ENCODE results near the gene GGT6.
"Not testable (repeated sequence)": the region's sequence is repeated elsewhere in the genome, so short reads cannot be mapped to it uniquely, and the experiment has no call there.

GGT6 gene

DNA sequence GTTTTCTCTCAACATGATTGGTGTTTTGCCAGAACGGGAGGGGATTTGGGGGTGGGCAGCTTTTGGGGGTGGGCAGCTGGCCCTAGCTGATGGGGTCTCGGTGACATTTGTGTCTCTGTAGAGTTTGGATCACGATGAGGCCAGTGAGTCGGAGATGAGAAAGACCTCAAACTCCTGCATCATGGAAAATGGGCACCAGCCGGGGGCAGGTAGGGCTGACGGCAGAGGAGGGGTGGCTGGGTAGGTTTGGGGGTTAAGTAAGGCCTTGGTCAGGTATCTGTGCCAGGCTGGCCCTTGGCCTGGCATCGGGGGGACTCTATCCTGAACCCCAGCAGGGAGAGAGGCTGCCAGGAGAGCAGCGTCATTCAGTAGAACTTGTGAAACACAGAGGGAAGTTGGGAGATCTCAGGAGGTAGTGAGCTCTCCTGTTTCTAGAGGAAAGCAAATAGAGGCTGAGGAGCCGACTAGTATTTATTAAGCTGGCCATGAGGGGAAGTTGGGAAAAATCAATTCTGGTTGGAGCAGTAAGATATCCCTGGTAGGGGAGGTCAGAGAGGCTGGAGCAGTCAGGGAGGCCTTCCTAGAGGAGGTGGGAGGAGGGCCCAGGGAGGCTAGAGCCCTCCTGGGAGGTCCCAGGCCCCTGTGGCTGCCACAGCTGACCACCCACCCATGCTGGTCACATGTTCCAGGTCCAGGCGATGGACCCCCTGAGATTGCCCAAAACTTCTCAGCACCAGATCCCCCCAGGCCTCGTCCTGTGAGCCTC is 32.0 kb upstream of the GGT6 start:
- DNase-seq (ENCODE audit: insufficient read length, low spot score) (no peak), FAIRE-seq (no peak)

DNA sequence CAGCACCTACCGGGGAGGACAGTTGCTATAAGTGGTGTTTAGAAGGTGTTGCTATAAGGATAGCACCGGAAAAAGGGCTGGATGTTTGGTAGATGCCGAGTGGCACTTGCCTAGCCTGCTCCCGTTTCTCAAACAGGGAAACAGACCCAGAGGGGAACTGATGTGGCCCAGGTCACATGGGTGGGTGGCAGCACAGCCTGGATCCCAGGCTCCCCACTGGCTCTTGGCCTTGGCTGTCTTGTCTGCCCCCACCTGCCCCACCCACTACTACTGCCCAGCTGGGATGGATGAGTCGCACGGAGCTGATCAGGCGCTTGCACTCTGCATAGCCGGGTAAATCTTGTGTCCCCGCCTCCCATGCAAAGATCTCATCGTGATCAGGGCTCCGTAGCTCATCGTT is 31.2 kb upstream of the GGT6 start:
- FAIRE-seq, result no peak
- DNase-seq (ENCODE audit: insufficient read length, low spot score), result no peak

DNA sequence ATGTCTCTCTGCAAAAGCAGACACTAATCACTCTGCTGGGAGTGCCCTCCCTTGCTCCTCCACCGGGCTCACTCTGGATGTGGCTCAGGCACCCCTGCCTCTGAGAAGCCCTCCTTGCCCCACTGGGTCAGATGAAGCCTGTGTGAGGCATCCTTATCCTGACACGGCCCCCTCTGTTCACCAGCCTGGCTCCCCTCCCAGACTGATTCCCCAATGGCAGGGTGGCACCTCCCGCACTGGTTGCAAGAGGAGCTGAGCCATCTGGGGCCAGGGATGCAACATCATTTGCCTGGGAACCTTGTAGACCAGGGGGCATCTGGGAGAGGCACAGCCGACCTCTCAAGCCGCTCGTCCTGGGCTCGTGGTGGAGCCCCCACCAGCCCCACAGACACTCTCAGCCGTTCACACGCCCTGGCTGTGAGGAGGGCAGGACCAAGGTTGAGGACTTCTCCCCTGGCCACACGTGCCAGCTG is 30.6 kb upstream of the GGT6 start:
- FAIRE-seq (no peak), DNase-seq (ENCODE audit: insufficient read length, low spot score) (no peak)

DNA sequence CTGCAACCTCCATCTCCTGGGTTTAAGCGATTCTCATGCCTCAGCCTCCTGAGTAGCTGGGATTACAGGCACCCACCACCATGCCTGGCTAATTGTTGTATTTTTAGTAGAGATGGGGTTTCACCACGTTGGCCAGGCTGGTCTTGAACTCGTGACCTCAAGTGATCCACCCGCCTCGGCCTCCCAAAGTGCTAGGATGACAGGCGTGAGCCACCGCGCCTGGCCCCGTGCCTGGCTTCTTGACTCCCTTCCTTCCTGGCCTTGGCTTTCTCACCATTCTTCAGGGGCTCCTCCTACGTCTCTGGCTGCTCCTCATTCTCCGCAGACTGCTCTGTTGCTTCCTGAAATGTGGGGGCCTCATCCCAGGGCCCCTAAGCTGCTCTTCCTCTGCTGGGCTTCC is 29.7 kb upstream of the GGT6 start:
- DNase-seq (ENCODE audit: insufficient read length, low spot score); FAIRE-seq: not testable (repeated sequence)

DNA sequence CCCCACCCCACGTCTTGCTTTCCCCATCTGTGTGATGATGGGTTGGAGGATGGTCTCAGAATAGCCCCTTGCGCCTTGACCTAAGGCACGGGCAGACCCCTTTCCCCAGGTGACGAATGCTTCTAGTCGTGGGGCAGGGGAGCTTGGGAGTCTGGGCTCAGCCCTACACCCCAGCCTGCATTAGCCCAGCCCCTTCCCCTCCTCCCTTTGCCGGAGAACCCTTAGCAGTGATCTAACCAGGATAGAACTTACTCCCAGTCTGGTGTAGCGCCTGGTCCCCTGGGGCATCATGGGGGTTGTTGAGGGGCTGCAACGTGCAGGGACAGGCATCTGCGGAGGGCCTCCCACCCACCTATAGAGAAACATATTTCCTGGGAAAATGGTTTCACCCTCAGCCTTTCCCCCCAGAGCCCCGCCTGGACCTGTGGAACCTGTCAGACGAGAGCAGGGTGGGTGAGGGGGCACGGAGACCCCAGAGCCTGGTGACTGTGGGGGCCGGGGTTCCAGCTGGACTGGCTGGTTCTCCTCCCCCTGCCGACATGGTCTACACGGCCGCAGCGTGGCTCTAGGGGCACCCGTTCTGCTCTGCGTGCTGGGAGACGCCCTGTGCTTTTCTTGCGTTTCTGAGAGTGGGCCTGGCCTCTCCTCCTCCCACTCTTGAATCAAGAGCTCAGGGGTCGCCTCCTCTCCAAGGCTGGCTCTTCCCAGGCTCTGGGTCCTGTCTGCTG is 28.7 kb upstream of the GGT6 start:
- FAIRE-seq (no peak), DNase-seq (ENCODE audit: insufficient read length, low spot score) (no peak)

DNA sequence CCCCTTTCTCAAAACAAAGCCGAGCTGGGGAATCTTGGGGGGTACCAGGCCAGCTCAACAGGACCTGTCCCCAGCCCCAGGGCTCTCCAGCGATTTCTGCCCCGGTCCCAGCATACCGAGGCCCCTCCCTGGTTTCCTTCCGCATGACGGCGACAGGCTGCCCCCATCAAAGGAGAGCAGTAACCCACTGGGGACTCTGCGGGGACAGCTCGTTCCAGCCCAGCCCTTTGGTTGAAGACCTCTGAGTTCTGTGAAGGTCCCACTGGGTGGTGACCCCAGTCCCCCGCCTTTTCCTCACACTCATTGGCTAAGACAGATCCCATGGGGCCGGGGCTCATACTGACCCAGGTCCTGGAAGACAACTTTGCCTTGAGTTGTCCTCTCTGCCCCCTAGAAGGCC is 28.0 kb upstream of the GGT6 start:
- DNase-seq (ENCODE audit: insufficient read length, low spot score) (no peak), FAIRE-seq (no peak)

DNA sequence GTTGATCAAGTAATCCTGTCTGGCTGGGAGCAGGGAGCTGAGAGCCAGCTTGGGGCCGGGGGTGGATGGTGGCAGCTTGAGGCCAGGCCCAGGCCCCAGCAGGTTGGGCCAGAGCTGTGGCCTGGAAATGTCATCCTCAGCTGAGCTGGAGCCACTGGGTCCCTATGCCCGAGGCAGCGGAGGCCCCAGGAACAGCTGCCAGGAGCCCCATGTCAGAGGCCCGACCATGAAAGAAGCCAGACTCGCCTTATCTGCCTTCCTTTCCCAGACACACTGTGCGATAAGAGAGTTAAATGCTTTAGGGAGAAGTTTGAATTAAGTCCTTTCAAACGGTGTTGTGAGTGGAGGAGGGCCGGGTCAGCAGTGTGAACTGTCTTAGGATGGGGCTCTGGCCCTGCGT is 27.4 kb upstream of the GGT6 start:
- no peak for DNase-seq (ENCODE audit: insufficient read length, low spot score)
- FAIRE-seq, result no peak

DNA sequence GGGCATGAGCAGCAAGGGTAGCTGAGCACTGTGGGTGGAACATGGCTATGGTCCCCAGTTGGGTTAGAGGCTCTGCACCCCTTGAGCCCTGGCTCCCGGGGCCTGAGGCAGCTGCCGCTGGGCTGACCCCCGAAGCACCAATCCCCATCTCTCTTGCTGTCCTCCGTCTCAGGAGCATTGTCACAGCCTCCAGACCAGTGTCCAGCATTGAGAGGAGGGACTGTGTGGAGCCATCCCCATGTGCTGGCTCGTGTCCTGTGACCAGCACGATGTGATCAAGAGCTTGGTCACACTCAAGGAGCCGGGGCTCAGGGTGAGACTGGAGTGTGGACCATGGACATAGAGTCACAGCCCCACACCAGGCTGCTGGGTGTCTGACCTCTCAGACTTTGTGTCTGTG is 26.8 kb upstream of the GGT6 start:
- FAIRE-seq (no peak), DNase-seq (ENCODE audit: insufficient read length, low spot score) (no peak)

DNA sequence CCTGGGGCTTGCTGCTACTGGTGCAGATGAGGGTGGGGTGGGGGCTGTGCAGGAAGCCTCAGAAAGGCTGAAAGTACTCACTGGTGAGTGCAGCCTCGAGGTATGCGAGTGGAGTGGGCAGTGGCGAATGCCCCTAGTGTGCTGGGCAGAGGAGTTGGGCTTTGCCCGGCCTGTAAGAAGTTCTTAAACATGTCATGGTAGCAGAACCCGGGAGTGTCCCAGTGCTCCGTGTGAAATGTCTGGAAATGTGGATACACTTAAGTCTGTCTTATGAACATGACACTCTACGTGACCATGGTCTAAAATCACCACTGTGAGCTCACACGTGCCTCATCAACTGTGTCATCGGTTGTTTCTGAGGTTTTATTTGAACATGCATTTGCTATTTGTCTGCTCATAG is 25.7 kb upstream of the GGT6 start:
- FAIRE-seq, result no peak
- no peak for DNase-seq (ENCODE audit: insufficient read length, low spot score)

DNA sequence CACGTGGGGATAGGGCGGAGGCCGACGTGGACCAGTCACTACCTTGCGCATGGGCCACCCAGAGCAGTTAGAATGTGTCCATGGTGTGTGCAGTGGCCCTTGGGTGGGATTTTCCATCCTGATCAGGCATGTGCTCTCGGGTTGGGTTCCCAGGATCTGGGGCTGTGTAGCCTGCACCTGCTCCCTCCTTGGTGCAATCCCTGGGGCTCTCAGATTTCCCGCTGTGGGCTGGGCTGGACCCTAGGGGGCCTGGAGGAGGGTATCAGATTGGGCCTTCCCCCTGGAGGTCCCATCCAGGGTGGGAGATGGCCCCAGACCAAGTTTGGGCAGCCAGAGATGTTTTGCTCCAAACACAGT is 25.2 kb upstream of the GGT6 start:
- FAIRE-seq (no peak), DNase-seq (ENCODE audit: insufficient read length, low spot score) (no peak)

DNA sequence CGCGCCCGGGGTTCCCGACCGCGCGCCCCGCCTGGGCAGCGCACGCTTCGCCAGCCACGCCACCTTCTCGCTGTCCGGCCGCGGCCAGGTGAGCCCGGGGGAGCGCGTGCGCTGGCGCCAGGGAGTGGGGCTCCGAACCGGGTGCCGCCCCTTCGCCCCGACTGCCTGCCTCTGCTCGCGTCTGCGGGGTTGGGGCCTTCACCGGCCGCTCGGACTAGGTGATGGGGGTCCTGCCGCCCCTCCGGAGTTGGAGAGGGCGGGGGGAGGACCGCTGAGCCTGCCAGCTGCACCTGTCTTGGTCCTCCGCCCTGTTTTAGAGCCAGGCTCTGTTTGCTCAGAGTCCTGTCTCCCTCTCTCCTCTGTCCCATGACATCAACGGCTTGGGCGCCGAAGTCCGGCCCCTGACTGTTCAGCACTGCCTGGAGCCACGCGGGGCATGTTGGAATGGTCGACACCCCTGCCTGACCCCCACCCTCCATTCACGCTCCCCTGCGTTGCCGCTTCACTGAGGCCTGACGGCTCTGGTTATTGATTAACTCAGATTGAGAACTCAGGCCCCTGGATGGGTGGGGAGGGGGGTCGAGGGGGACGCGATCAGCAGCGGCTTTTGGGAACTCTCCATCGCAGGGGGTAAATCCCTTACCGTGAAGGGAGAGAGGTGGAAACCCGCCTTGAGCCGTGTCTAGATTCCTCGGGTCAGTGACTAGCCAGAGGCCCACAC is 24.7 kb upstream of the GGT6 start:
- no peak for FAIRE-seq
- DNase-seq (ENCODE audit: insufficient read length, low spot score), result no peak

DNA sequence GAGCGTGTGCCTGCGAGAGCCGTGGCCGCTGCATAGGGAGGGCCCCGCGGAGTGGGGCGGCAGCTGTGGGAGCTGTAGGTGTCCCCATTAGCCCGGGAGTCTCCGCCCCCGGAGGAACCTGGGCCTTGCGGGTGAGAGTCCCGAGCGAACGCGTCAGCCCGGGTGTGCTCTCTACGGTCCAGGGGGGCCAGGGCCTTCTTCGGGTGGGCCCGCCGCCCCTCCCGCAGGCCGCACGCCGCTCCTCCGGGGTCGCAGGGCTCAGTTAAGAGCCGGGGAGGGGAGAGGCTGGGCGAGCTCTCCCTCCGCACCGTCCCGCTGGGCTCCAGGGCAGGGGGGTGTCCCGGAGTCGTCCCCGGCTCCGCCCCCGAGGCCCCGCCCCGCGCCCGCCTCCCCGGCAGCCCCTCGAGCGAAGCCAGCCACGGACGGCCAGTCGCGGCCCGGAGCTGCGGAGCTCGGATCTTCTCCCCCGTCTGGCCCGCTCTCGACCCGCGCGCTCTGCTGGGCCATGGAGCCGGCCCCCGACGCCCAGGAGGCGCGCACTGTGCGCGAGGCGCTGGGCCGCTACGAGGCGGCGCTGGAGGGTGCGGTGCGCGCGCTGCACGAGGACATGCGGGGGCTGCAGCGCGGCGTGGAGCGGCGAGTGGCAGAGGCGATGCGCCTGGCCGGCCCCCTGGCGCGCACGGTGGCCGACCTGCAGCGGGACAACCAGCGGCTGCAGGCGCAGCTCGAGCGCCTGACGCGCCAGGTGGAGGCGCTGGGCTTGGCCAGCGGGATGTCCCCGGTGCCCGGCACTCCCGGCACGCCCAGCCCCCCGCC is 23.9 kb upstream of the GGT6 start, which contains the start of gene SMTNL2:
SMTNL2 (plus strand) TSS at position 429 of the 816 bp plus-strand sequence; CDS start at position 506, 77 bp downstream.
- DNase-seq (ENCODE audit: insufficient read length, low spot score) (no peak), FAIRE-seq (no peak)

DNA sequence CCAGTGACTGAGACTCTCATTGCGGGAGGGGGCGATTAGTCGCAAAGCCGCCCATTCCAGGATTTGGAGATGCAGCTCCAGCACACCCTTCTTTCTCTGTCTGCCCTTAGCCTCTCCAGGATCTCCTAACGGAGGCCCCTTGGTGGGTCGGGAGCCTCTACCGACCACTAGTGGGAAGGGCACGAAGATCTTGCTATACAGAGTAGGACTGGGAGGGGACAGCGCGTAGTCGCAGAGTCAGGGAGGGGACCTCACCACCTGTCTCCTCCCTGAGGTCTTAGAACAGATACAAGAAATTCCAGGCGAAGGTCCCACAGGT is 23.4 kb upstream of the GGT6 start:
- no peak for DNase-seq (ENCODE audit: insufficient read length, low spot score)
- FAIRE-seq, result no peak

DNA sequence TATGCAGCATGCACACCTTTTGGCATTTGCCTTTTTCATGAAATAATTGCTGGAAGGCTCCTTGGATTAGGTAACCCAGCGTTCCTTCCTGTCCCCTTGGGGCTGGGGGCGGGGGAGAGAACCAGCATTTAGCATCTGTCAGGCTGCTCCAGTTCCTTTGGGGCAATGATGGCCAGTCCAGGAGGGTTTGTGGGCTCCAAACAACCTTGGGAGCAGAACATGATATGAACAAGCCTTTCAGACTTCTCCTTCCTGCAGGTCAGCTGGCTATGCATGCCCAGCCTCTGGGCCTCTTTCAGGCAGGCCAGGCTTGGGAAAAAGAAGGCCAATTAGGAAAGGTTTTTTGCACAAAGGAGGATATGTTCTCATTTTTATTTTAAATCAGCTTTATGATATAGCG is 22.8 kb upstream of the GGT6 start:
- no peak for FAIRE-seq
- DNase-seq (ENCODE audit: insufficient read length, low spot score), result no peak

DNA sequence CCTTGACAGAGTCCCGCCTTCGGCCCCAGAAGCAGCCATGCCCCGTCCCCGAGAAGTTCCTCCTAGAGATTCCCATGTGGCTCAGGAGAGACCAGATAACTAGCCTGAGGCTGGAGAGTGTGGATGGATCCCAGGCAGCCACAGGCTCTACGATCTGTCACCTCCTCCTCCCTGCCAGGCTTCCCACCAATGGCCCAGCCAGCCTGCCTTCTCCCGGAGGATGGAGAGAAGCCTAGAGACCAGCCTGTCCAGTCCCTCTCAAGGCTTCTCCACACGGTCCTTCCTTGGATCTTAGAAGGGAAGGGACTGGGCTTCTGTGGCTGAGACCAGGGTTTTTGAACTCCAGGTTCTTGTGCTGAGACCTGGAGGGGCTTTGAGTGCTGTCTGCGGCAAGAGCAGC is 22.3 kb upstream of the GGT6 start:
- DNase-seq (ENCODE audit: insufficient read length, low spot score), result no peak

DNA sequence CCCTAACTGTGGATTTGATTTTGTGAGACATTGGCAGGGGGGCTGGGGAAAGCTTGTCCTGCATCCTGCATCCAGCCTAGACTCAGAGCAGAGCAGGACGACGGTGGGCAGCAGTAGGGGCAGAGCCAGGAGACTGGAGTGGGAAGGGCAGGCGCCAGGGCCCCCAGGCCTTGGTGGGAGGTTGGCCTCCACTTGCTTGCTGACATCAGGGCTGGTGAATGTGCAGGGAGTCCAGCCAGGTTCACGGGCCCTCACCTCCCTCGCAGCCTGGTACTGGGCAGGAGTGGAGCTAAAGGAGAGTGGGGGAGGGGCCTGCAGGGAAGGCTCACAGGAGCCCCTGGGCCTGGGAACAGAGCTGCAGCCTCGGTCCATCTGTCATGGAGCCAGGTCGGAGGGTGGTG is 21.7 kb upstream of the GGT6 start:
- DNase-seq (ENCODE audit: insufficient read length, low spot score) (no peak), FAIRE-seq (no peak)

More for the DNA sequence above, 22.3 kb upstream of the GGT6 start:
- FAIRE-seq, result no peak

DNA sequence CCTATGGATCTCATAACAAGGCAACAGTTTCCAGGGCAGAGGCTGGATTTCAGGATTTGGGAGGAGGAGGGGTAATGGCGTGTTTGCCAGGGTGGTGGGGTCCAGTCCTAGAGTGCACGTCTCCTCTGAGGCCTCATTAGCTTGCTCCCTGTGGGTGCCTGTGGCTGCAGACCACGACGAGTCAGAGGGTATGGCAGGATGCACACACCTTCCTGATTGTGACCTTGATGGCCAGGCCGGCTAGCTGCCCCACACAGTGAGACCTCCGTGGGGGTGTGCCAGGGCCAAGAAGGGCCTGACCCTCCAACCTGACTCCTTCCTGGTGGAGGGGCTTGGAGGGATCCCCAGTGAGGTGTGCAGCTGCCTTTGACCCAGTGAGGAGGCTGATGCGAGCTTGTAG is 19.9 kb upstream of the GGT6 start:
- no peak for DNase-seq (ENCODE audit: insufficient read length, low spot score)
- FAIRE-seq, result no peak

DNA sequence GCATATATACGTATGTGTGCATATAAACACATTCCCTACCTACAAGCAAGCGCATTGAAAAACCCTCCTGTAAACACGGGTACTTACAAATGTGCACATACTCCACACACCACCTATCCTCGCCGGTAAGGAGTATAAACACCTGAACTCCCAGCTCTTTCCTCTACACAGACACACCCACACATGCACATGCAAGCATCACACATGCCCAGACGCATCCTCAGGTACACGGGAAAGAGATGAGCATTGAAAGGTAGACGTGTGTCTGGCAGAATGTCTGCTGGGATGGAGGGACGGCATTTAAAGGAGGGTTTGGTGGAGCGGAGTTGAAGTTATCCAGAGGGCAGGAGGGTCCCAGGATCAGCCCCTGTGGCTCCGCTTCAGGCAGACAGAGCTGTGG is 19.3 kb upstream of the GGT6 start:
- FAIRE-seq (no peak), DNase-seq (ENCODE audit: insufficient read length, low spot score) (no peak)

DNA sequence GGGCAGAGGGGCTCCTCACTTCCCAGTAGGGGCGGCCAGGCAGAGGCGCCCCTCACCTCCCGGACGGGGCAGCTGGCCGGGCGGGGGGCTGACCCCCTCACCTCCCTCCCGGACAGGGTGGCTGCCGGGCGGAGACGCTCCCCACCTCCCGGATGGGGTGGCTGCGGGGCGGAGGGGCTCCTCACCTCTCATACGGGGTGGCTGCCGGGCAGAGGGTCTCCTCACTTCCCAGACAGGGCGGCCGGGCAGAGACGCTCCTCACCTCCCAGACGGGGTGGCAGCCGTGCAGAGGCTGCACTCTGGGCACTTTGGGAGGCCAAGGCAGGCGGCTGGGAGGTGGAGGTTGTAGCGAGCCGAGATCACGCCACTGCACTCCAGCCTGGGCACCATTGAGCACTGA is 18.0 kb upstream of the GGT6 start:
- FAIRE-seq; DNase-seq (ENCODE audit: insufficient read length, low spot score): not testable (repeated sequence)

DNA sequence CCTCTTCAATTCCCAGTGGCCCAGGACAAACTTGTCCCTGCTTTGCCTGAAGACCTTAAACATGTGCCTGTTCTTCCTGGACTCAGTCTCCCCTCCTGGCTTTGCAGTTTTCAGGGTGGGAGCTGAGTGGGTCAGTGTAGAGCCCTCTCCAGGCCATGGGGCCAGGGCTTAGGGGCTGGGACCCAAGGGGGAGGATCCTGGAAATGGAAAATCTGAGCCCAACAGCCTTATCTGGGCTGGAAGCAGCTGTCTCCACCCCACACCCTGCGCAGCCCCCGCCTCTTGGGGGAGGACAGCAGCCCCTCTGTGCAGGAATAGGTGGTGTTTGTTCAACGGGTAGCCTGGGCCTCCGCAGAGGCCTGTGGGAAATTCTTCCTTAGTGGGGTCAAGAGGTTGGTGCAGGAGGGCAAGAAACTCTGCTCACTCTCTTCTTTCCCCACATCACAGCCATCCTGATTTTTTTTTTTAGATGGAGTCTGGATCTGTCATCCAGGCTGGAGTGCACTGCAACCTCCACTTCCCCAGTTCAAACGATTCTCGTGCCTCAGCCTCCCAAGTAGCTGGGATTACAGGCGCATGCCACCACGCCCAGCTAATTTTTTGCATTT is 17.1 kb upstream of the GGT6 start:
- FAIRE-seq, result no peak
- no peak for DNase-seq (ENCODE audit: insufficient read length, low spot score)
